K562 (cell line): ENCODE data around the gene MRNIP. TPM values are rescaled to one million over a fixed set of nuclear protein-coding genes. Genes with fewer than 3 reads are reported as not detected.

Source experiments
- ATAC-seq: fragments of 200-7000 bp; cut with Tn5 transposase; 3 replicates; pipeline ENCODE4 v1.9.1; 2020; ENCODE audit warnings: moderate library complexity
- BruUV-seq: library from RNA; stranded (reverse); fragments of 400-500 nt; replicated peaks from 2 replicates; lab custom pipeline; 2021; lab: Mats Ljungman, UMichigan
- CTCF ChIA-PET: fragments of 300-600 bp; formaldehyde crosslinking; extraction: SDS; loops from one replicate; lab custom pipeline; 2021; ENCODE audit warnings: low intra/inter-chr PET ratio; lab: Yijun Ruan, JAX
- POLR2A ChIA-PET: fragments of 300-600, 350-650 bp; sonication (Branson Sonifier 250); formaldehyde crosslinking; extraction: SDS; loops from one replicate; lab custom pipeline; 2021; ENCODE audit warnings: antibody characterized with exemption, inconsistent platforms; lab: Yijun Ruan, JAX
- DNase-seq, 4 experiments: peaks; one replicate each; pipeline versions ENCODE4 v3.0.0 to v3.0.0-alpha.2; 2011 to 2018; ENCODE audit warnings: low spot score in 3 of 4, mixed read lengths in 3 of 4; ENCODE audit errors: extremely low read depth in 1 of 4
- FAIRE-seq: peaks from 2 replicates; lab custom pipeline; 2011; peaks lifted over from hg19 to GRCh38; lab: Jason Lieb, UNC
- H2AFZ ChIP-seq: 2 replicates; pipeline ENCODE4 v1.6.0; 2011; ENCODE audit warnings: low read depth, low read length, control low read depth, inconsistent platforms
- H3K27ac ChIP-seq: fragments of 200-600 bp; 3 replicates; pipeline ENCODE4 v1.8.0; 2011; ENCODE audit warnings: low read depth, mild to moderate bottlenecking, control low read depth, inconsistent platforms, low read length, moderate library complexity, mixed read lengths; ENCODE audit errors: extremely low read depth
- H3K27me3 ChIP-seq, 2 experiments: fragments of 300-600 bp in 1 of 2; 2 replicates in 1 of 2; 3 replicates in 1 of 2; pipeline versions ENCODE4 v1.6.0 to v1.8.0; 2011; ENCODE audit warnings: inconsistent platforms in 2 of 2, low read length in 2 of 2, mild to moderate bottlenecking in 1 of 2, mixed read lengths in 1 of 2, moderate library complexity in 1 of 2; ENCODE audit not compliant: control insufficient read depth in 2 of 2, insufficient read depth in 2 of 2
- H3K36me3 ChIP-seq: fragments of 300-600 bp; 3 replicates; pipeline ENCODE4 v1.8.0; 2011; ENCODE audit warnings: mild to moderate bottlenecking, low read length, inconsistent platforms; ENCODE audit not compliant: control insufficient read depth, insufficient read depth
- H3K4me1 ChIP-seq, 2 experiments: fragments of 200-600 bp in 1 of 2; replicated peaks in 1 of 2; 2 replicates in 1 of 2; 3 replicates in 1 of 2; pipeline versions ENCODE4 v1.5.1 to v1.8.0; 2011; ENCODE audit warnings: inconsistent platforms in 2 of 2, low read length in 2 of 2, mild to moderate bottlenecking in 1 of 2, mixed read lengths in 1 of 2, moderate library complexity in 1 of 2; ENCODE audit not compliant: control insufficient read depth in 2 of 2, insufficient read depth in 2 of 2
- H3K4me2 ChIP-seq: 2 replicates; pipeline ENCODE4 v1.6.1; 2011; ENCODE audit warnings: low read length, control low read depth, inconsistent platforms, mixed read lengths; ENCODE audit not compliant: insufficient read depth
- H3K4me3 ChIP-seq: fragments of 200-600 bp; sonication (generic), shearing (Covaris generic); 2 replicates; pipeline ENCODE4 v1.5.1; 2016; ENCODE audit warnings: control low read depth, inconsistent platforms
- H3K79me2 ChIP-seq: fragments of 200-600 bp; 3 replicates; pipeline ENCODE4 v1.8.0; 2011; ENCODE audit warnings: low read length, inconsistent platforms; ENCODE audit not compliant: control insufficient read depth, insufficient read depth
- H3K9ac ChIP-seq, 2 experiments: 2 replicates each; pipeline versions ENCODE4 v1.6.0 to v1.6.1; 2011; ENCODE audit warnings: low read depth in 2 of 2, low read length in 2 of 2, control low read depth in 1 of 2, inconsistent platforms in 1 of 2, mild to moderate bottlenecking in 1 of 2, mixed read lengths in 1 of 2; ENCODE audit not compliant: insufficient read depth in 1 of 2
- H3K9me1 ChIP-seq: one replicate; pipeline ENCODE4 v1.6.0; 2011; ENCODE audit warnings: inconsistent platforms, mild to moderate bottlenecking, low read length, moderate library complexity; ENCODE audit not compliant: control insufficient read depth, insufficient read depth
- H3K9me3 ChIP-seq: replicated peaks from 2 replicates; pipeline ENCODE4 v1.5.1; 2011; ENCODE audit warnings: low read depth, low read length, inconsistent platforms; ENCODE audit not compliant: control insufficient read depth, insufficient read depth
- H4K20me1 ChIP-seq: replicated peaks from 2 replicates; pipeline ENCODE4 v1.6.1; 2011; ENCODE audit warnings: low read length, inconsistent platforms, mixed read lengths; ENCODE audit not compliant: control insufficient read depth, insufficient read depth
- ATF7 ChIP-seq: fragments of 450-650 bp; IDR thresholded peaks from 2 replicates; pipeline ENCODE4 v1.7.1; 2014; ENCODE audit warnings: mild to moderate bottlenecking, moderate library complexity
- BRF1 ChIP-seq: IDR thresholded peaks from 3 replicates; pipeline ENCODE4 v1.6.1; 2011; ENCODE audit warnings: borderline replicate concordance, mild to moderate bottlenecking; ENCODE audit not compliant: insufficient read length; ENCODE audit errors: extremely low read depth
- NONO ChIP-seq, 2 experiments: fragments of 200-400 bp in 1 of 2; fragments of 450-650 bp in 1 of 2; formaldehyde crosslinking in 1 of 2; IDR thresholded peaks; 2 replicates each; pipeline ENCODE4 v1.6.1; 2017; ENCODE audit warnings: low read depth in 2 of 2, mild to moderate bottlenecking in 2 of 2, moderate library complexity in 2 of 2, low read length in 1 of 2
- PHTF2 ChIP-seq: fragments of 250-450 bp; sonication (Bioruptor Pico); IDR thresholded peaks from 2 replicates; pipeline ENCODE4 v1.5.0; 2021; ENCODE audit warnings: mild to moderate bottlenecking
- POLR2G ChIP-seq: fragments of 200-400 bp; formaldehyde crosslinking; IDR thresholded peaks from 2 replicates; pipeline ENCODE4 v1.6.1; 2017; ENCODE audit warnings: low read depth, mild to moderate bottlenecking, antibody characterized with exemption, low read length, moderate library complexity
- RBFOX2 ChIP-seq: fragments of 200-400 bp; formaldehyde crosslinking; IDR thresholded peaks from 2 replicates; pipeline ENCODE4 v1.6.1; 2017; ENCODE audit warnings: low read depth, mild to moderate bottlenecking, low read length, moderate library complexity
- SUPT5H ChIP-seq: fragments of 450-650 bp; IDR thresholded peaks from 2 replicates; pipeline ENCODE4 v1.6.1; 2016
- ZNF507 ChIP-seq: conservative IDR thresholded peaks from 2 replicates; pipeline ENCODE4 v1.6.1; 2017; ENCODE audit warnings: missing genetic modification characterization, missing compliant biosample characterization
- ZNF717 ChIP-seq: fragments of 250-450 bp; sonication (Bioruptor Pico); IDR thresholded peaks from 2 replicates; pipeline ENCODE4 v1.5.0; 2021
- WGBS: fragments of 100-300 bp; shearing (Covaris generic); methylation state at CpG from one replicate; pipeline ENCODE4 v1.1.6; 2016; ENCODE audit warnings: low coverage, mixed read lengths; ENCODE audit not compliant: insufficient coverage; ENCODE audit errors: missing lambda C conversion rate; 5-methylcytosine and 5-hydroxymethylcytosine counted together
- in situ Hi-C: fragments of 300-500 bp; cut with MboI; formaldehyde crosslinking; loops from 4 replicates; pipeline ENCODE4 v1.15.0; 2018; ENCODE audit warnings: inconsistent platforms, mixed read lengths
- intact Hi-C: fragments of 100-400 bp; cut with micrococcal nuclease; formaldehyde crosslinking; loops from 2 replicates; pipeline ENCODE4 v1.14.2; 2022
- polyA plus RNA-seq, 8 experiments: library from polyadenylated mRNA; depleted of rRNA in 4 of 8; stranded (reverse) in 5 of 8; unstranded in 3 of 8; fragments of >200 nt; fragmentation: Nextera tagmentation in 2 of 8; fragmentation: Illumina TruSeq in 1 of 8; extraction: Ambion mirVana in 2 of 8; extraction: Trizol in 1 of 8; gene quantifications; 2 replicates each; pipeline versions ENCODE4 v1.2.1 to v1.2.3, GENCODE V29; 2011 to 2014; ENCODE audit warnings: inconsistent platforms in 1 of 8, missing spikeins in 1 of 8
- total RNA-seq, 7 experiments: library from RNA; depleted of rRNA in 6 of 7; stranded (reverse); fragments of >200 nt in 6 of 7; fragmentation: Illumina TruSeq in 2 of 7; extraction: Trizol in 2 of 7; gene quantifications; 2 replicates each; pipeline versions ENCODE4 v1.2.1 to v1.2.3, GENCODE V29; 2011 to 2021; ENCODE audit warnings: low replicate concordance in 1 of 7

Gene MRNIP
- total and polyA plus RNA-seq, 9 of the 15 experiments (the other 6 are each of a cell fraction or from before 2014, with no cell fraction given), result 3.6 to 39.0 (median 16.8) TPM

DNA sequence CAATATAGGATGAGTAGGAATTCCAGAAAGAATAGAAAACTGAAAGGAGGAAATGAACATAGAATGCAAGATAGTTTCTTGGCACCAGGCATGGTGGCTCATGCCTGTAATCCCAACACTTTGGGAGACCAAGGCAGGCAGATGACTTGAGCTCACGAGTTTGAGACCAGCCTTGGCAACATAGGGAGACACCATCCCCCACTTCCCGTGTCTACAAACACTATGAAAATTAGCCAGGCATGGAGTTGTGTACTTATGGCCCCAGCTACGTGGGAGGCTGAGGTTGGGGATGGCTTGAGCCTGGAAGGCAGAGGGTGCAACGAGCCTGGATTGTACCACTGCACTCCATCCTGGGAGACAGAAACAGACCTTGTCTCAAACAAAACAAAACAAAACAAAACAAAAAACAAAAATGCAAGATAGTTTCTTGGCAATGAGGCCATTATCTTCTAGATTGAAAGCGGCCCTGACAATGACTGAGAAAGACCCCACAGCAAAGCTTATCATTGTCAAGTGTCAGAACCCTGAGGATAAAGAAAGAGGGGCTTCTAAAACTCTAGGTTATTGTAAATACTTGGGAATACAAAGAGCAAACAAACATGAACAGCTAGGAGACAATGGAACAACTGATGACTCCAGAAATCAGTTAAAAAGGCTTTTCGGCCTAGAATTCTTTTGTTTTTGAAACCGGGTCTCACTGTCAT lies 28.7 kb downstream of the MRNIP start (continued):
- TF ChIP-seq PHTF2 (no peak), ZNF507 (tag) (no peak), NONO (IDR thresholded peaks at IDR 0.05; ENCODE audit: low read depth in 2 of 2, low read length in 1 of 2) (no peak), BRF1 (no peak)

DNA sequence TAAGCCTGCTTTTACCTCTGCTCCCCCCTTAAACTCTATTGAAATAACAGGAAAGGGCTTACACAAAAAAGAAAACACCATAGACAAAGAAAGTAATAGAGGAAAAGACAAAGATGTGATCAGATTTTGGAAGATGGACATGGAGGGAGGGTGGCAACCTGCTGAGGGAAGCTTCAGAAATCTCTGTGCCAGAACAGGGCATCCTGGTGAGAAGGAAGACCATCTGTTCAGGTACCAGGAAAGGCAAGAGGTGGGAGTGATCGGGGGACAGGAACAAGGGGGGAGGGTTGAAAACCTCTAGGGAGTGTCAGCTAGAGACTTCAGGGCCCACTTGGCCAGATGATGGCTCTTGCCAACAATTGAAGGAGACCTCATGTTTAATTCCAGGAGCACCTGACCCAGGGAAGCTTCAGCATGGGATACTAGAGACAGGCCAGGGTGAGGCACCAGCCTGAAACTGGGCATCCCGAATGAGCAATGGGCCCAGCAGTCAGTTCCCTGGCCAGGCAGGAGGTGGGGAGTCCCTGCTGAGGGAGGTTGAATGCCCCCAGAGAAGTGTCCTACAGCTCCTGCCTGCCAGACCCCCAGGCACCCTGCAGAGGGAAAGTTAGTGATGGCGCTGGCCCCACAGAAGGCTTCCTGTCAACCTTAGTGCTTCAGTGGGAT lies 29.7 kb downstream of the MRNIP start:
- TF ChIP-seq RBFOX2 (peak; percentile 37; the same call in 1 of the 2 replicates), ATF7 (no peak), SUPT5H (peak; percentile 39; the same call in 1 of the 2 replicates), ZNF717 (CRISPR knock-in tag) (no peak), POLR2G (peak; percentile 36; the same call in 1 of the 2 replicates)
- H3K27ac ChIP-seq, result no peak overlapping the region
- DNase-seq (no peak), ATAC-seq (no peak), FAIRE-seq (no peak)
- H3K4me3 ChIP-seq, result no peak overlapping the region
- ChIA-PET CTCF (no interaction called here), POLR2A (interaction anchor here (0.5 to 3.9 kb wide), 5 partner anchors 9 to 148 kb away, joined by 3 to 15 read pairs (median 3); partner anchors contain the start of genes CBY3 and SQSTM1)
- H3K9me3 ChIP-seq, result no peaks in the 10 kb centered on the region
- BruUV-seq, result no TSS peak
- 96% methylated on average over 3 of the region's 3 CpGs for WGBS
- H3K36me3 ChIP-seq, result peaks cover 96% of the 10 kb centered on the region
- peaks cover 10% of the 10 kb centered on the region for H3K79me2 ChIP-seq
- H4K20me1 ChIP-seq, result peaks cover 5% of the 10 kb centered on the region
- H3K9ac ChIP-seq, result no peak overlapping the region
- H3K4me1 ChIP-seq, result peaks cover 0 to 12% of the 10 kb centered on the region in 2 experiments; a peak in 1 of 5 replicates
- no peaks in the 10 kb centered on the region for H3K27me3 ChIP-seq
- peaks cover 6% of the 10 kb centered on the region for H3K9me1 ChIP-seq
- in situ Hi-C loops (no loop called here), intact Hi-C loops (no loop called here)
- H2AFZ ChIP-seq, result no peak overlapping the region
- H3K4me2 ChIP-seq, result no peak overlapping the region
